Brain microvascular endothelial cell (primary cell): Measurements from ENCODE around the gene SSTR3.

Experiments
- DNase-seq: peaks from one replicate; pipeline ENCODE4 v3.0.0-alpha.2; 2020
- H3K27ac ChIP-seq: fragments of 250-450 bp; sonication (Bioruptor Pico); 2 replicates; pipeline ENCODE4 v1.5.1; 2020; ENCODE audit warnings: mild to moderate bottlenecking, moderate library complexity
- H3K27me3 ChIP-seq: fragments of 250-450 bp; sonication (Bioruptor Pico); replicated peaks from 2 replicates; pipeline ENCODE4 v1.5.1; 2020; ENCODE audit warnings: mild to moderate bottlenecking
- H3K36me3 ChIP-seq: fragments of 250-450 bp; sonication (Bioruptor Pico); replicated peaks from 2 replicates; pipeline ENCODE4 v1.5.1; 2020; ENCODE audit warnings: mild to moderate bottlenecking
- H3K4me3 ChIP-seq: 2 replicates; pipeline ENCODE4 v1.5.1; 2011; ENCODE audit warnings: low read depth, mild to moderate bottlenecking, control low read depth, low read length, moderate library complexity
- CTCF ChIP-seq: IDR thresholded peaks from 2 replicates; pipeline ENCODE4 v1.5.1; 2011; ENCODE audit warnings: low read depth, mild to moderate bottlenecking, moderate library complexity, low read length, control low read depth, inconsistent platforms; ENCODE audit errors: missing control alignments
- in situ Hi-C: cut with HindIII; loops from 2 replicates; pipeline ENCODE4 v1.10.0; 2017; ENCODE audit warnings: low sequenced_read_pairs, low pct_ligation_motif_present

SSTR3 gene

GRCh38 chr22:37164505-37164887 lies 47.8 kb downstream of the SSTR3 start:
- in situ Hi-C loops, result no loop called here
- no peak overlapping the region for H3K4me3 ChIP-seq
- no peak for TF ChIP-seq CTCF
- no peak overlapping the region for H3K27ac ChIP-seq
- no peaks in the 10 kb centered on the region for H3K27me3 ChIP-seq
- no peak for DNase-seq
- H3K36me3 ChIP-seq, result no peaks in the 10 kb centered on the region

GRCh38 chr22:37163575-37164504 lies 48.4 kb downstream of the SSTR3 start:
- no peak for DNase-seq
- H3K27me3 ChIP-seq, result no peaks in the 10 kb centered on the region
- no peak overlapping the region for H3K4me3 ChIP-seq
- in situ Hi-C loops, result no loop called here
- TF ChIP-seq CTCF, result no peak
- no peak overlapping the region for H3K27ac ChIP-seq
- no peaks in the 10 kb centered on the region for H3K36me3 ChIP-seq

GRCh38 chr22:37163096-37163489 lies 49.2 kb downstream of the SSTR3 start:
- no peak overlapping the region for H3K4me3 ChIP-seq
- no peak for TF ChIP-seq CTCF
- no peak for DNase-seq
- no peaks in the 10 kb centered on the region for H3K36me3 ChIP-seq
- H3K27me3 ChIP-seq, result no peaks in the 10 kb centered on the region
- in situ Hi-C loops, result no loop called here
- H3K27ac ChIP-seq, result no peak overlapping the region

GRCh38 chr22:37162221-37163095 lies 49.8 kb downstream of the SSTR3 start:
- in situ Hi-C loops, result no loop called here
- no peak for TF ChIP-seq CTCF
- DNase-seq, result no peak
- no peaks in the 10 kb centered on the region for H3K36me3 ChIP-seq
- H3K27ac ChIP-seq, result no peak overlapping the region
- no peak overlapping the region for H3K4me3 ChIP-seq
- no peaks in the 10 kb centered on the region for H3K27me3 ChIP-seq

GRCh38 chr22:37161443-37161842 lies 50.8 kb downstream of the SSTR3 start:
- Histone ChIP-seq H3K27me3 (no peaks in the 10 kb centered on the region), H3K27ac (no peak overlapping the region), H3K4me3 (no peak overlapping the region), H3K36me3 (no peaks in the 10 kb centered on the region)
- no peak for TF ChIP-seq CTCF
- in situ Hi-C loops, result no loop called here
- no peak for DNase-seq
